Eye (tissue), 1 donor: ENCODE results near the gene BCL11B.

Source experiments
- DNase-seq: peaks from one replicate; pipeline ENCODE4 v3.0.0-alpha.2; 2015

BCL11B gene

DNA sequence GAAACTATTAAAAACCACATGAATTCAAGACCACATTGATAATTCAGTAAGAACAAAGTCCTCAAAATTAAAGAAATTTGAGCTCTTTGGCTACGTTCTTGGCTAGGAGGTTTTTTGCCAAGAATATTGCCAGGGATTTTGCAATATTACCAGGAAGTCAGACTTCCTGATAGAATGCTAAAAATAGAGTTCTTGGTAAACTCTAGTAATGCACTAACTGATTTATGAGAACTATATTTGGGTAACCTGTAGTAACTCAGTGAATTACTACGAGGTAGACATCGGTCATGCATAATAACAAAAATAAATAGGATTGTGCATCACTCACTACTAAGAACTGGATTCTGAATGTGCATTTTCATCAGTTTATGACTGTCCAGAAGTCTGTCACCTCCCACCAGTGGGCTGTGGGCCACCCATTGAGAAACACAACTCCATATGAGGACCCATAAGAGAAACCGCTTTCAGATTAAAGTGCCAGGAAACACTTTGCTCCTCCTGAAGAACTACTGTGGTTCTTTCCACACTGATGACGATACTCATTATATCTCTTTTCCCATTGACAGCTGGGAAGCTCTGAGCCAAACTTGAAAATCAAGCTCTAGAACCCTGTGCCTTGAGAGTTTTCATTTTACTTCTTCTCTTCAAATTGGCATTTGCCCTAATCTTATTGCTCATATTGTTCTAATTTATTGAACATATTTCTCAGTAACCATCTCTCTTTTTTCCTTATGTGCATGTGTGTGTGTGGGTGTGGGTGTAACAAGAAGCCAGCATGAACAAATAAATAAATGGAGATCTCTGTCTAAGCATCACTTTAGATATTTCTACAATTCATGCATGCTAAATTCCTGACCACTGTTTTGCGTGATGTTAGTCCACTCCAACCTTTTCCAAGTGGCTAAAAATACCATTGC is 116.6 kb downstream of the BCL11B start:
- no peak for DNase-seq

DNA sequence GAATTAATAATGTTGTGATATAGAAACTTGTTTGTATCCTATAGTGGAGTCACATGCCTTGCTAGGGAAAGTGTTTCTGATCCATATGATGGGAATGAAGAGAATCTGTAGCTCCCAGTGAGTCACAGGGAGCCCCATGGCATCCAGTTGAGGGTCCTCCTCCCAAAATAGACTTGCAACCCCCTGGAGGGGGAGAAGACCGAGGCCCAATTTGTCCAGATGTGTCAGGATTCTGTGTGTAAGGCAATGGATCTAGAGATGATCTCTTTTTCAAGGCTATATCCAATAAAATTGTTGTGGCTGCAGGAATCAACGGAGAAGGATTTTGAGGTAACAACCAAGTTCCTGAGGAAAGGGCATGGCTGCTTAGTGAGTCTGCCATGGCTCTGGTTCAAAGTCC is 121.8 kb downstream of the BCL11B start:
- DNase-seq: no peak

DNA sequence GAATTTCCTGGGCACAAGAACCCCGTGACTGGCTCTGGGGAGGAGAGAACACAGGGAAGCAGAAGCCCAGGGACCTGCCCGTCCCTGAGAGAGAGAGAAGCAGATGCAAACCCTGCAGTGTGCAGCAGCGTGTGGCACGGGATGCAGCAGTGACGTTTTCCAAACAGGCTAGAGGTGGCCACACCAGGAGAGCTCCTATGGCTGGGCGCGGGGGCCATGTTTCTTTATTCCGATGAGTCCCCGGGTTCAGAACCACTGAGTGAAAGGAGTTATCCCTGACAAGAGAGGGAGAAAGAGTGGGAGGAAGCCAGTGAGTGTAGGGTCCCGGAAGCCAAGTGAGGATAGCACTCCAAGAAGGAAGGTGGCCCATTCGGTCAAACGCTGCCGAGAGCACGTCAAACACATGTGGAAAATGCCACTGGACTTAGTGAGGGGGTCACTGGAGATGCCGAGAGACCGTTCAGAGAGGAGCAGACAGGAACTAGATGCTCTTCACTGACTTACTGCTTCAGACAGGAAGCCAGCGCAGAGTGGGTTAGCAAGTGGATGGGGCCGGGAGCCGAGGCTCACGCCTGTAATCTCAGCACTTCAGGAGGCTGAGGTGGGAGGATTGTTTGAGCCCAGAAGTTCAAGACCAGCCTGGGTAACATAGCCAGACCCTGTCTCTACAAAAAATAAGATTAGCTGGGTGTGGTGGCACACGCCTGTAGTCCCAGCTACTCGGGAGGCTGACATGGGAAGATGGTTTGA is 123.0 kb downstream of the BCL11B start:
- DNase-seq: no peak

DNA sequence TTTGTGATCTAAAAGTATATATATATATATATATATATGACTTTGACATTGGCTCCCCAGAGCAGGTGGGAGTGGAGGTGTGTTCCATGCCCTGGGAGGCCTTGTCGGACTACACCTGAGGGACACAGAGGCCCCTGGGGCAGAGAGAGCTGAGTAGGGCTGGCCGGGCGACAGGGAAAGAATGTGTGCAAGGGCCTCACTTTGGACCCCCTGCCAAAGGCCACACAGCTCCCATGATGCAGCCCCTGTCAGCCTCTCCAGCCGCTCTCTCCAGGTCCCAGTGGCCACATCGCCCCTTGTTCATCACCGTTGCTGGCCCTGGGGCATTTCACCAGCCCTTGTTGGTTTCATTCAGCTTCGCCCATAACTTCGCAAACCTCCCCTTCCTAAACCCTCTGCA is 123.9 kb downstream of the BCL11B start:
- DNase-seq: no peak

DNA sequence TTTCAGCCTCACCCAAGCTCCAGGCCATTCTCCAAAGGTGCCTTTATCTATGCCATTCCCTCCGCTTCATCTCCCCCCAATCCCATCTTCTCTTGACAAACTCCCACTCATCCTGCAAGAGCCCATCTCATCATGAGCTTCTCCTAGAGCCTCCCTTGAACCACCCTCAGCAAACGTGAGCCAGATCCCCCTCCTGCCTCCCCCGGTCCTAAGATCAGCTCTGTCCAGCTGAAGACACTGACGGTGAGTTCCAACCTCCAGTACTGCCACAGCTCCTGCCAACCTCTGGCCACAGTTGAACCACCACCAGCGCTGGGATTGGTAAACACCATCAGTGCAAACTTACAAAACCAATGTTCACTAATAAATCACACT is 124.6 kb downstream of the BCL11B start:
- DNase-seq: no peak

DNA sequence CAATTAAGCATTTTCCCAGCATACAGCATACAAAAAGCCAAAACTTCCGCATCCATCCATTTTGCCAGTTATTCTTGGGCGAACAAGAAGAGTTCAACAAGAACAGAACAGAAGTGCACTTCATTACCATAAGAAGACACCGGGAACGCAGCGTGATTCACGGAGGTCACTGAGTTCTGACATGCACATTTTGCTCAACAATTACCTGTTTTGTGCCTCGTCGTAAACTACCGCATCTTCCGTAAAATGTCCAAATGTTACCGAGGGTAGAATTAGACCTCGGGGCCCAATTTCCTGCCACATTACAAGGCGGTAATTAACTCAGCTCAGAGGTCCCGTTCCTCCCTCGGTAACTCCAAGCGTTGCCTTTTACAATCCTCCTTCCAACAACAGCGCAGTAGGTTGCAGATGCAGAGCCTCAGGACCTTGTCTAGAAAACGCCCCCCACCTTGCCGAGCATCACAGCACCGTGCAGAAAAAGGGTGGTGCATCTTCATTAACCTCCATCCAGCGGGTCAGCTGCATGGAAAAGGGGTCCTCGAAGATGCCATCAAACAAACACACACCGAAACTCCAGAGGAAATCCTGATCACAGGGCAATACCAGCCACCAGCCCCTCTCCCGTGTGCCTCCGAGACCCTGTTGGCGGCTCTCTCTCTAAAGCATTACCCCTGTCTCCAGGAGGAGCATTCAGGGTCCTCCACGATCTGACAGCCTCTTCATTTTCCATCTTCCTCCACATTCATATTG is 125.2 kb downstream of the BCL11B start:
- no peak for DNase-seq

DNA sequence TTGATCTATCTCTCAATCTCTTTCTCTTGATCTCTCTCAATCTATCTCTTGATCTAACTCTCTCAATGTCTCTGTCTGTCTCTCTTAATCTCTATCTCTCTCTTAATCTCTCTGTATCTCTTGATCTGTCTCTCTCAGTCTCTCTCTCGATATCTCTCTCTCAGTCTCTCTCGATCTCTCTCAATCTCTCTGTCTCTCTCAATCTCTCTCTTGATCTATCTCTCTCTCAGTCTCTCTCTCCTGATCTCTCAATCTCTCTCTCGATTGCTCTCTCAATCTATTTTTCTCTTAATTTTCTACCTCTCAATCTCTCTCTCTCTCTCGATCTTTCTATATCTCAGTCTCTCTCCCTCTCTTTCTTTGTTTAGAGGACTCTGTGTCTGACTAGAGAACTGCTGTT is 126.7 kb downstream of the BCL11B start:
- no peak for DNase-seq

DNA sequence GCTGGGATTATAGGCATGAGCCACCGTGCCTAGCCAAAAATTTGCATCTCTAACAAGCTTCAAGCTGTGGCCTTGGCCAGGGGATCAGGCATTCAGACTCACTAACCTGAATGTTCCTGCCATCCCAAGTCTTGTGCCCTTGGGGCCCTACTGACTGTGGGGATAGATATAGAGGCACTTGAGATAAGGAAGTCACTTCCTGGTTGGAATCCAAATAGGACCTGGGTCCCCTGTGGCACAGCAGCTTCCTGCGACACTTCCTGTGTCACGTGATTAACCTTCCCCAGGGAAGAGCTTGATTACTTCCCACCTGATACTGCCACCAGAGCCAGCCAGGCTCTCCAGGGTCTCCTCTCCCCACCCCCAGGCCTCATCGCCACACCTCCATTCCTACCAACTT is 128.2 kb downstream of the BCL11B start:
- DNase-seq: no peak

DNA sequence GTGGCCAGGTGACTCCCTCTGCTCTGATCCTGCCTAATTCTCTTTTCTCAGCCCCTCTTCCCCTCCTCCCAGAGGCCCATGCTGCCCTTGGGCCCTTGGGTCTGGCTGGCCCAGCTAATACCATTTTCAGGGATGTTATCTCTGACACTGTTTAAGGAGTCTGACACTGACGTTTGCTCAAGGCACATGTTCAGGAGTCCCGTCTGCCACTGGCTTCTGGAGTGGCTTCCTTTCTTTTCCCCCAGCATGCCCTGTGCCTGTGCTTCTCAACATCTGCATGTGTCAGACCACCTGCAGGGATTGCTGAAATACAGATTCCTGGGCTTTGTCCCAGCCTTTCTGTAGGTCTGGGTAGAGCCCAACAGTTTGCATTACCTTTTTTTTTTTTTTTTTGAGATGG is 128.9 kb downstream of the BCL11B start:
- no peak for DNase-seq

DNA sequence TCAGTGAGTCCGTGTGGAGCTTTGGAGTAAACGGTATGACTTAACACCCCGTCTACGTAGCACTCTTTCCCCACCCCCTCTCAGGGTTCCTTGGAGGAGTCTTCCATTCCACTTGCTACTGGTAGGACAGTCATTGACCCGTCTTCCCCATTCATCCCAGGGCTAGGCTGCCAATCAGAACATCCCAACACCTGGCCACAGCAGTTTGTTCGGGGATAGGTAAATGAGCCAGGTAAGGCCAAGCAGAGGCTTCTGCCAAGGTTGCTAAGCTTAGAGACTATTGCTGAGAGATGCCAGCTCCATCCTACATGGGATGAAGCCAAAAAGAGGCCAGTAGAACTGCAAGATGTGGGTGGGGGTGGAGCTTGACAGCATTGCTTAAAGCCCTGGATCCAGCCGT is 130.8 kb downstream of the BCL11B start:
- DNase-seq: no peak

DNA sequence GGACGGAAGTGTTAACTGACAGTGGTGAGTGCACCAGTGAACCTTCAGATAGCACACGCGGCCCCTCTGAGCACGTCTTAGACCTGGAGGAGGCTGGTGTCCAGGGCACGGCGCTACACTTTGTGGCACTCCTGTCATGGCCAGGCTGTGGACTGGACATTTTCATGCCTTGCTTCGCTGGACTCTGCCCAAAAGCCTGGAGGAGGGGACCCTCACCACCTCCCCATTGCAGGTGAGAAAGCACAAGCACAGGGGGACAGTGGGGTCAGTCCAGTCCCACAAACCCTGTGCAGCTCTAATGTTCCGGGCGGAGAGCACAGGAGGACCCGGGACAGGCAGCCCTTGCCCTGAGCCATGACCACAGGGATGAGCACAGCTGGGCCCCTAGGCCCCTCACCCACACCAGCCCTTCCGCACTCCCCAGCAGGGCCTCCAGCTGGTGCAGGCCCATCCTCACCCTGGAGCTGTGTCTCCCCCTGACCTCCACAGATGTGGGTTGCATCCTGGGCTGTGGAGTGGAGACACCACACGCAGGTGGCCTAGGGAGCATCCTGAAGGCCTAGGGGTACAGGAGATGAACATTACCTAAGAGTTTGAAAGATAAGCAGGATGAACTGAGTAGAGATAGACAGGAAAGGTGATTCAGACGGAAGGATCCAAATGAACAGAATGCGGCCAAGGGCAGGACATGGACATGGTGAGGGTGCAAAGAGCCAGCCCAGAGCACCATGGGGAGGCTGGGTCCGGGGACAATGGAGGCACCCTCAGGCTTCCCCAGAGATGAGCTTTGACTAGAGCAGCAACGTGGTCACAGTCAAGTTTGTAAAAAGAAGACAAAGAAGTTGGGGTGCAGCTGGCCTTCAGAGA is 132.8 kb downstream of the BCL11B start:
- no peak for DNase-seq

DNA sequence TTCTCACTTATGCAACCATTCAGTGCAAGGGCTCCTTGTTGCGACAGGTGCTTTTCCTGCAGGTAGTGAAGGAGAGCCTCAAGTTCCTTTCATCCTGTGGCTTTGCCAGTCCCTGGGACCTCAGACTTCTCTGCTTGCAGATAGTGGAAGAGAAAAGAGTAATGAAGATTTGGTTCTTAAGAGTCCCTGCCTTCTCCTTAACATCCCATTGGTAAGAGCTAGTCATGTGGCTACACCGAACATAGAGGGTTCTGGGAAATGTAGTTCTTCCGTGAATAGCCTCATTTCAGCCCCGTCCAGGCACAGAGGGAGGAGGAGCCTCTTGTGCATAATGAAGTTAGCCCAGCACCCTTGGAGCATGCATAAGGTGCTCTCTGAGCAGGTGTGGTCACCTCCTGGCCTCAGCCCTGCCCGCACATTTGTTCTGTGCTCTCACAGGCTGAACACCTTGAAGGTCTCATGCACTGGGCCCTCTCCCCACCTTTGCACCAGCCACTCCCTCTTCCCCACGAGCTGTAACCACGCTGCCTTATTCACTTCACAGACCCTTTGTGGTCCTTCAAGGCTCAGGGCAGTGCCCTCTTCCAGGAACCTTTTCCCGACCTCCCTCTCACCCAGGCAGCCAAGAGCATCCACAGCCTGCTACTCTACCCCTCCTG is 134.0 kb downstream of the BCL11B start:
- no peak for DNase-seq

DNA sequence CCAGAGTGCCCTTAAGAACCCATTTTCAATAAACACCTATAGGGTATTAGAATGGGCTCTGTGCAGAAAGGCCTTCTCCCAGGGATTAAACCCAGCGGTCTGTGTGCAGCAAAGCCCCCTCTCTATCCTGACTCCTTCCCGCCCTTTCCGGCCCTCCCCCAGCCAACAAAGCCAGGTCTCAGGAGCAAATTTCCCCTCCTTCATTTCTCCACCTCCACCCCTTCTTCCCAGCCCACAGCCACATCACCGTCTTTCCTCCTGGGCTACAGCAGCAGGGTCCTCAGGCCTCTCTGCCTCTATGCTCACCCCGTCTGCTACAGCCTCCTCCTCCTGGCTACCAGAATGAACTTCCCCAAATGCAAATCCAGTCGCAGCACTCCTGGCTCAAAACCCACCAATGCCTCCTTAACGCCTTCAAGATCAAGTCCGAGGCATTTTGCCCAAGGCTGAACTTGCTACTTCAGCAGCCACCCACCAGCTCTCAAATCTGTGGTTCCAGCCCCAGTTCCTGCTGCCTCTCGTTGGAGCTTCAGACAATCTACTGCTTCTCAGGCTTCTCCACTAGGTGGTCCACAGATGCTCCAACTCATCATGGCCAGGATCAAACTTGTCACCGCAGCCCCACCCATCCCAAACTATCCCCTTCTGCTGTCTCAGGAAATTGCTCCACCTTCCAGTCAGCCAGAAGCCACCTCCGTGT is 134.8 kb downstream of the BCL11B start:
- no peak for DNase-seq

DNA sequence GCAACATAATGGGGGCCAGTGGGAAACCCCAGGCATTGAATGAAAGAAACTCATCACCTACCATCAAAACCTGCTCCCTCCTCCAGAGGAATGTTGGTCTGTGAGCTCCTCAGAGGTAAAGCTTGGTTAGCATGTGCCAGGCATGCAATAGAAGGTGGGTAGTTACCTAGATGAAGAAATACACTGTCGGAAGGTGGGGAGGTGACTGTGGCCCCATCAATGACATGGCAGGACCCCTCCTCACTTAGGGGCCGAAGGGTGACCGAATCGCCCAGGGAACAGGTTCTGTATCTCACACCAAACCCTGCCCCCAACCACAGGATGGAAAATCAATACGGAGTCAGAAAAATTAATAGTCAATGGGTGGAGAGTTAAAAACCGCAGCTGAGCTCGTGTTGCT is 135.6 kb downstream of the BCL11B start:
- DNase-seq: no peak

DNA sequence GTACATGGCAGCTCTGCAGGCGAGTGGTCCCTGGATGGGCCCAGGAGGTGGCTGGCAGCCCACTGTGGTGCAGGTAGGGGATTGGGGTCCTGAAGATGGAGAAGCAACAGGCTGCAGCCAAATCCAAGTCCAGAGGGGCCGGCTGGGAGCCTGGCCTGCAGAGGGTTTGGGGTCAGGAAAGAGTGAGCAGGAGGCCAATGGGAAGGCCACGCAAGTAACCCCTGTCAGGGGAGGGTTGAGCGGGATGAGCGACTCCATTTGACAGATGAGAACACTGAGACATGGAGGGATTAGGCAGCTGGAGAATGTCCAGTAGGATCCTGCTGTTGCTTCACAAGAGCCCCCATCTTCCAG is 136.0 kb downstream of the BCL11B start:
- no peak for DNase-seq

DNA sequence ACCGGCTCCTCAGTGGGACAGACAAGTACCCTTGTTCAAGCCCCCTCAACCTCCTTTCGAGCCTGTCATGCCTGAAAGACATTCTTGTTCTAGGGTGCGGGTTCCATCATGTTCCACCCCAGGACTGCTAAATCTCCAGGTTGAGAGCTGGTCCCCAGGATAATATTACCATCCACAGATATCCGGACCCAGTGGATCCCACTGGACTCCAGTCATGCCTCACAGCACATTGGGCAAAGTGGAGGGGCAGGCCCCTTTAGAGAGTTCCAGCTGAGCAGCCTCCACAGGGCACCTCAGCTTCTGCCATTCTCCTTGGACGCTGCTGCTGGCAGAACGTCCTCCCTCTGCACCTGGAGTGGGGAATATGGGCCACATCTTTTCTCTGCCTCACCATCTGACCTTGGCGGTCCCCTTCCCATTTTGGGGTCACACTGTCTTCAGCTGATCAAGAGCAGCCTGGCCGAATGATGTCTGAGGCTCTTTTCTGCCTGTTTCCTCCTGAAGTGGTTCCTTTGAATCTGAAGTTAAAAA is 137.4 kb downstream of the BCL11B start:
- DNase-seq: no peak

DNA sequence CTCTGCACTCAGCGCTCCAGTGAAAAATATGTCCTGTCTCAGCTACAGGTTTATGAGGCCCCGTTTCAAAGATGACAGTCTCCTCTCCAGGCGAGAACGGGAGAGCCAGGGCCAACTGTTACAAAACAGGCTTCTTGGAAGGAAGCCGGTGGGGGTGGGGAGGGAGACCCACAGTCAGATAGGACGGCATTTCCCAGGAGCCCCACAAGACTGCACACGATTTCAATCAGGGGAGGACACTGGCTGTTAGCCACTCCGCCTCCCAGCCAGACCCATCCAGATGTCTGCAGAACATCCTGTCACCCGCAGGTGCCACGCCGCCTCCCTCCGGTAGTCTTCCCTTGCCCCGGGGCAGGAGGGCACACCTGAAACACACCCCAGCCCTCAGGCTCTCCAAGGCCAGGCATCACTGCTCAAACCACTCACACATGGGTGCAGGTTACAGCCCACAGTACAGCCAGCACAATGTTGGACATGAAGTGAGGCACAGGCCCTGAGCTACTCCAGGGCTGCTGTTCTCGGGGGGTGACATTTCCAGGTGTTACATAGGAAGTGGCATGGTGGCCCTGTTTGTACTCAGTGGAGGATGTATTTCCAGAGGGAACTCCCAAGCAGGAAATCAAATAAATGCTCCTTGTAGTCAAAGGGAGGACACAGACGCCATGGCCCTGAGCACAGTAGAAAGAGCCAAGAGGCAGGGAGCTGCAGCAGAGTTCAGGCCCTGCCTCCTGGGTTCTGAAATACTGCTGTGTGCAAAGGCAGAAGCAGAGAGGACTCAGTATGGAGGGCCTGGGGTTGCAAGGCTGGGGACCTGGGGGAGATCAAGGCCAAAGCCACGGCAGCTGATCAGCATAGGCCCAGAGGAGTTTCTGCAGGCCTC is 138.1 kb downstream of the BCL11B start:
- peak; percentile 30 for DNase-seq

DNA sequence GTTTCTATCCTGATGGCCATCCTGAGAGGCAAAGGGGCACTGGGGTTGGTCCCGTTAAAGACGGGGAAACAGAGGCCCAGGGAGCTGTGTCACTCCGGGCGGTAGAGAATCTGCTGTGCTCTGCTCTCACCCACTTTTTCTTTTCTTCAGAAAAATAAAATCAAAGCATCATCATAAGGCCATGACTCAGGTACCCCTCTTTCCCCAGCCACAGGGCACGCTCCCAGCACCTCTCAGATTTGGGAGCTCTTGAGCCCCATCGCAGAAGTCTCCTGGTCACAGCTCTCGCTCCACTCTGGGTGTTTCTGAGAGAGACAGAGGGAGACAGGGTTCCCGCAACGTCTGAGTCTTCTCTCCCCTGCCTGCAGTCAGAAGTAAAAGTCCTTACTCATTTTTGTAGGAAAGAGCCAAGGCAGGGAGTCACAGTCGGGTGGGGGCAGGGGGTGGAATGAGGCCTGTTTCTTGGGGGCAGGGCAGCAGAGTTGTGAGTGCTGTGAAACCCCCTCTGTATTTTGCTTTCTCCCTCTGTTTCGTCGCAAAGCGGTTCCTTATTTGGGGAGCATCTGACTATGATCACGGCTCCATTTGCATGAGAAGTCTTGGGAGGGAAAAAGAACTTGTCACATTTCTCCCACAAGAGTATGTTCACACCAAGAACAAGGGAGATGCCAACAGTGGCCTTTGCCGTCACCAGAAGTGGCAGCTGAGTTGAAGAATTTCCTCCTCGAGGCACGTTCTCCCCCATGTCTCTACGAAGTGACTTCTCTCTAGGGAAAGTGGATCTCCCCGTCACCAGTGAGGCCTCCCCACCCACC is 139.0 kb downstream of the BCL11B start:
- peak; percentile 27 for DNase-seq

DNA sequence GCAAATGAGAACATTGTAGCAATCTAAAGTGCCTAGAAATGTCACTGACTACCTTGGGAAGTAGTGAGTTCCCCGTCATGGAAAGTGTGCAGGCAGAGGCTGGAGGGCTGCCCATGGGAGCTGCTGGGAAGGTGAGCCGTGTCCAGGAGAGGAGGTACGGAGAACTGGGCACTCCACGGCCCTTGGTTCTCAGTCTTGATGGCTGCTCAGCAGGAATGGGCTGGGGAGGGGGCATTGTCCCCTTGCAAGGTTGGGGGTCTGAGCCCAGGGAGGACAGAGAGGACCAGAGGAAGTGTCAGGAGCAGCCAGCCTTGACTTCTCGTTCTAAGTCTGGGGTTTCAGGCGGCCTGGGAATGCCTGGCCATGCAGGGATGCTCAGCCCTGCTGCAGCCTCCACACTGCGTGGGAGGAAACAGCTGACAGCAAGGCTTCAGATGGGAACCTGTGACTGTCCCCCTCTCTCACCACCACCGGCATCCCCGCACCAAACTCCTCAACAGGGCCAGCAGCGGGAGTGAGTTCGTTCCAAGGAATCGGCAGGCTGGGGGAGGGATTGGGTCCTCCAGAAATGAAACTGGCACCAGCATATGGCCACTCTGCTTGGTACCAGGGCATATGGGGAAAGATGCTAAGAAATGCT is 140.2 kb downstream of the BCL11B start:
- no peak for DNase-seq
